OCI-LY1 (cell line): ENCODE measurements around the gene NOTCH1.

Source experiments
- CTCF ChIP-seq: fragments of 200-600 bp; sonication (generic), shearing (Covaris generic); IDR thresholded peaks from 2 replicates; pipeline ENCODE4 v1.5.1; 2017; ENCODE audit warnings: mild to moderate bottlenecking, antibody characterized with exemption, low read length, moderate library complexity, mixed read lengths
- EZH2 ChIP-seq: fragments of 200-600 bp; sonication (generic), shearing (Covaris generic); IDR thresholded peaks from 2 replicates; pipeline ENCODE4 v1.8.0; 2017; ENCODE audit warnings: borderline replicate concordance, mixed run types, mild to moderate bottlenecking, antibody characterized with exemption, low read length, moderate library complexity, mixed read lengths

GRCh38 chr9:136497916-136498695 lies 47.7 kb downstream of the NOTCH1 start:
- no peak for TF ChIP-seq CTCF
- TF ChIP-seq EZH2 = no peak
